ENCODE data around the gene CDH5. TPM values are rescaled to one million over a fixed set of nuclear protein-coding genes. Genes with fewer than 3 reads are reported as not detected.
A peak's percentile ranks its signal among the peaks of the same experiment; 100 is the strongest.

Gene CDH5
- total and polyA plus RNA-seq, 2 of the 13 experiments (the other 11 are each of a cell fraction or from before 2014, with no cell fraction given): 0.71 to 1.1 TPM

DNA sequence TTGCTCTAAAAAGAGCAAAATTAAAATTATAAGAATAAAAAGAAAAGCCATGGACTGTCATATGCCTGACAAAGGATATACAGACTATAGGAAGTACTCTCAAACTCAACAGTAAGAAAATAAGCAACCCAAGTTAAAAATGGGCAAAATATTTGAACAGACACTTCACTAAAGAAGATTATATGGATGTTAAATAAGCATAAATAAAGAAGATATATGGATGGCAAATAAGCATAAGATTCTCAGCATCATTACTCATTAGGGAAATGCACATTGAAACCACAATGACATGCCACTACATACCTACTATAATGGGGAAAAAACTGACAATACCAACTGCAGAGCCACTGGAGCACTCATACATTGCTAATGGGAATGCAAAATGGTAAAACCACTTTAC, 45.7 kb downstream of the CDH5 start (continued):
- TF ChIP-seq, protein P1, sequence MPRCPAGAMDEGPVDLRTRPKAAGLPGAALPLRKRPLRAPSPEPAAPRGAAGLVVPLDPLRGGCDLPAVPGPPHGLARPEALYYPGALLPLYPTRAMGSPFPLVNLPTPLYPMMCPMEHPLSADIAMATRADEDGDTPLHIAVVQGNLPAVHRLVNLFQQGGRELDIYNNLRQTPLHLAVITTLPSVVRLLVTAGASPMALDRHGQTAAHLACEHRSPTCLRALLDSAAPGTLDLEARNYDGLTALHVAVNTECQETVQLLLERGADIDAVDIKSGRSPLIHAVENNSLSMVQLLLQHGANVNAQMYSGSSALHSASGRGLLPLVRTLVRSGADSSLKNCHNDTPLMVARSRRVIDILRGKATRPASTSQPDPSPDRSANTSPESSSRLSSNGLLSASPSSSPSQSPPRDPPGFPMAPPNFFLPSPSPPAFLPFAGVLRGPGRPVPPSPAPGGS (CRISPR knock-in tag; IDR thresholded peaks at IDR 0.05): no peak
- no peak for TF ChIP-seq ZNF724P (CRISPR knock-in tag; IDR thresholded peaks at IDR 0.05; ENCODE audit: borderline replicate concordance)

- no peak overlapping the region for H3K27ac ChIP-seq (ENCODE audit: extremely low read length, insufficient read depth, low read length)
- peaks cover 6% of the 10 kb centered on the region; the same call in 1 of the 2 replicates for H3K9me3 ChIP-seq (ENCODE audit: low read length)
- 0 out of 5 replicates have a peak, but pooled peaks cover 0 to 5% of the 10 kb centered on the region in 2 experiments for H3K36me3 ChIP-seq (replicated peaks in 1 of 2; ENCODE audit: control insufficient read depth in 1 of 2, insufficient read depth in 2 of 2, low read length in 2 of 2)
- in situ Hi-C loops (cut with HindIII; ENCODE audit: extremely low pct_ligation_motif_present, low pct_unique_long_range_greater_than_20kb) (loop anchor here (25.0 kb wide), 1 partner anchor 447 kb away; no protein-coding TSS in a partner anchor), intact Hi-C loops (cut with micrococcal nuclease; ENCODE audit: unreplicated experiment) (no loop called here)
- FAIRE-seq (no peak), ATAC-seq (no peak), DNase-seq (ENCODE audit: low spot score) (no peak)
- CTCF ChIA-PET (ENCODE audit: low intra/inter-chr PET ratio, low total read pairs): no interaction called here
- no peak overlapping the region for H2AFZ ChIP-seq (ENCODE audit: low read length)
- no TSS peak for BruUV-seq (replicated peaks)
- H4K20me1 ChIP-seq (ENCODE audit: insufficient read depth, low read length): no peaks in the 10 kb centered on the region
- no peak overlapping the region for H3K9ac ChIP-seq (ENCODE audit: insufficient read depth, low read depth, low read length)
- peaks cover 0 to 21% of the 10 kb centered on the region in 2 experiments; a peak in 2 of 5 replicates for H3K27me3 ChIP-seq (ENCODE audit: control insufficient read depth in 1 of 2, insufficient read depth in 2 of 2, low read length in 2 of 2)
- POLR2A ChIA-PET: no interaction called here
- H3K4me1 ChIP-seq (ENCODE audit: insufficient read depth, low read length): peaks cover 5% of the 10 kb centered on the region; the same call in 1 of the 2 replicates
- WGBS (ENCODE audit: low lambda C conversion rate): 0% methylated on average over 1 of the region's 1 CpG
- H3K4me3 ChIP-seq (replicated peaks in 1 of 3; ENCODE audit: insufficient read depth in 1 of 3, low read depth in 2 of 3, low read length in 3 of 3): no peak overlapping the region
- no peak overlapping the region for H3K4me2 ChIP-seq (ENCODE audit: low read depth, low read length)
- TF ChIP-seq CREB1 (IDR thresholded peaks at IDR 0.05): peak; percentile 21; the same call in 1 of the 2 replicates
- no peak for TF ChIP-seq CREB1 (CRISPR knock-in tag; IDR thresholded peaks at IDR 0.05)
- TF ChIP-seq, protein P2, sequence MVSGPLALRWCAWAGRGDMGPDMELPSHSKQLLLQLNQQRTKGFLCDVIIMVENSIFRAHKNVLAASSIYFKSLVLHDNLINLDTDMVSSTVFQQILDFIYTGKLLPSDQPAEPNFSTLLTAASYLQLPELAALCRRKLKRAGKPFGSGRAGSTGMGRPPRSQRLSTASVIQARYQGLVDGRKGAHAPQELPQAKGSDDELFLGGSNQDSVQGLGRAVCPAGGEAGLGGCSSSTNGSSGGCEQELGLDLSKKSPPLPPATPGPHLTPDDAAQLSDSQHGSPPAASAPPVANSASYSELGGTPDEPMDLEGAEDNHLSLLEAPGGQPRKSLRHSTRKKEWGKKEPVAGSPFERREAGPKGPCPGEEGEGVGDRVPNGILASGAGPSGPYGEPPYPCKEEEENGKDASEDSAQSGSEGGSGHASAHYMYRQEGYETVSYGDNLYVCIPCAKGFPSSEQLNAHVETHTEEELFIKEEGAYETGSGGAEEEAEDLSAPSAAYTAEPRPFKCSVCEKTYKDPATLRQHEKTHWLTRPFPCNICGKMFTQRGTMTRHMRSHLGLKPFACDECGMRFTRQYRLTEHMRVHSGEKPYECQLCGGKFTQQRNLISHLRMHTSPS (CRISPR knock-in tag; IDR thresholded peaks at IDR 0.05; ENCODE audit: low read depth): no peak
- no peak for TF ChIP-seq MBD4 (IDR thresholded peaks at IDR 0.05; ENCODE audit: borderline replicate concordance, low read length)
- no peak for TF ChIP-seq IRF9 (CRISPR knock-in tag; IDR thresholded peaks at IDR 0.05; ENCODE audit: borderline replicate concordance)
- no peaks in the 10 kb centered on the region for H3K79me2 ChIP-seq (ENCODE audit: insufficient read depth, low read length)
Measured at GRCh38 chr16:66414891-66415290, 48.4 kb downstream of the CDH5 start.

All from HepG2 (cell line).